ENCODE data around the gene TNN.

DNA sequence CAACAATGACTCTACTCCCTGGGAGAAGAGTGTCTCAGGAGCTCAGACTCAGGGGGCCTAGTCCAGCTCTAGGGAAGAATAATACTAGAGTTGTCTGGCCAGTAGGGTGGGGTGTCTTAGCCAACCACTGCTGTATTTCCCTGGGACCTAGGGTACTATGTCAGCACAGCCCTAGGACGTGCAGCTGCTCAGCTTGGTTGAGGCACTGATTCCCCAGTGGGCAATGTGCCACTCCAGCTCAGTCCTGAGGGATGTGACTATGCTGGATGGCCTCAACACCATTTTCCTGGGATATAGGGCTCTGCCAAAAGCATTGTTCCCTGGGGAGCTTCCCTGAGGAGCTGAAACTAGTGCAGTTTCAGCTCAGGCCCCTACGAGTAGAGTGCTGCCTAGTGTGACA, 47.4 kb downstream of the TNN start:
- TF ChIP-seq, protein P1, sequence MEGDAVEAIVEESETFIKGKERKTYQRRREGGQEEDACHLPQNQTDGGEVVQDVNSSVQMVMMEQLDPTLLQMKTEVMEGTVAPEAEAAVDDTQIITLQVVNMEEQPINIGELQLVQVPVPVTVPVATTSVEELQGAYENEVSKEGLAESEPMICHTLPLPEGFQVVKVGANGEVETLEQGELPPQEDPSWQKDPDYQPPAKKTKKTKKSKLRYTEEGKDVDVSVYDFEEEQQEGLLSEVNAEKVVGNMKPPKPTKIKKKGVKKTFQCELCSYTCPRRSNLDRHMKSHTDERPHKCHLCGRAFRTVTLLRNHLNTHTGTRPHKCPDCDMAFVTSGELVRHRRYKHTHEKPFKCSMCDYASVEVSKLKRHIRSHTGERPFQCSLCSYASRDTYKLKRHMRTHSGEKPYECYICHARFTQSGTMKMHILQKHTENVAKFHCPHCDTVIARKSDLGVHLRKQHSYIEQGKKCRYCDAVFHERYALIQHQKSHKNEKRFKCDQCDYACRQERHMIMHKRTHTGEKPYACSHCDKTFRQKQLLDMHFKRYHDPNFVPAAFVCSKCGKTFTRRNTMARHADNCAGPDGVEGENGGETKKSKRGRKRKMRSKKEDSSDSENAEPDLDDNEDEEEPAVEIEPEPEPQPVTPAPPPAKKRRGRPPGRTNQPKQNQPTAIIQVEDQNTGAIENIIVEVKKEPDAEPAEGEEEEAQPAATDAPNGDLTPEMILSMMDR (IDR thresholded peaks at IDR 0.05 in 2 of 3, conservative IDR thresholded peaks at IDR 0.05 in 1 of 3; ENCODE audit: control insufficient read depth in 2 of 3, extremely low read depth in 1 of 3, insufficient read depth in 1 of 3, low read depth in 3 of 3, low read length in 3 of 3): no peak
- TF ChIP-seq BRCA1 (IDR thresholded peaks at IDR 0.05; ENCODE audit: low read depth, low read length) (no peak), POLR2A (IDR thresholded peaks at IDR 0.05; ENCODE audit: low read depth, low read length) (no peak), TARDBP (IDR thresholded peaks at IDR 0.05; ENCODE audit: borderline replicate concordance) (no peak), SIN3A (IDR thresholded peaks at IDR 0.05; ENCODE audit: low read depth, low read length) (no peak)

Measured in GM12878 (cell line).